Stimulated activated CD4-positive, alpha-beta T cell treated with anti-CD3 and anti-CD28 coated beads, Interleukin-4, amount 100 ng/mL, for 4 hours (primary cell): Measurements from ENCODE around the gene FNDC3A.
"Not testable (repeated sequence)": the region's sequence is repeated elsewhere in the genome, so short reads cannot be mapped to it uniquely, and the experiment has no call there.

ENCODE experiments used
- DNase-seq, 2 experiments: peaks; one replicate each; pipeline ENCODE4 v3.0.0-alpha.2; 2020

Gene FNDC3A

DNA sequence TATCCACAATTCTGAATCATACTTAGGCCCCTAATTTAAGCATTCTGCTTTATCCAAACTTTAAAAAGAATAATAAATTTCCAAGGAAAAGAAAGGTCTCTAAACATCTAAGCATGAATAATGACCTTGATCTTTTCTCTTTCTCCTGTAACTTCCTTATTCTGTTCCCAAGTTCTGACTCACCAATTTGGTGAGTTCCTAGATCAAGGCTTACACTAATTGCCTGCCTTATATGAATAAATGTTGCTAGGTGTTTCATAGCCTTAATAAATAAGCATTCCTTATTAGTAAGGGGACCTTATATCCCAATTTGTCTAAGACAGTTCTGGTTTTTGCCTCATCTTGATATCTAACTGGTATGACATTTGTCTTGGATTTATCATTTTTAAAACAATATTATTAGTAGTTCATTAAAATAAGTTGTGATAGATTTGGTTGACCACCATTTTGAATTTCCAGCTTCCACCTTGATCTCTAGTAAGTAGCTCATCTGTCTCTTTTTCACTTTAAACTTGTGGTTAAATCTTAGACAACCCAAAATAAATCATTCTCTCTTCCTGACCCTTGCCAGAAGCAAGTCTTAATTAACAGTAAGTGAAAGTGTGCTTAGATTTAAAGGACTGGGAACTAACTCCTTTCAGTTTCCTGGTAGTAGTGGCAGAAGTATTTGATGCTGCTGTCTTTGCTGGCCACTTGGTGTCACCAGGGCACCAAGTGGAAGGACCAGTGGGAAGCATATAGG, 123.2 kb downstream of the FNDC3A start:
- DNase-seq = no peak

DNA sequence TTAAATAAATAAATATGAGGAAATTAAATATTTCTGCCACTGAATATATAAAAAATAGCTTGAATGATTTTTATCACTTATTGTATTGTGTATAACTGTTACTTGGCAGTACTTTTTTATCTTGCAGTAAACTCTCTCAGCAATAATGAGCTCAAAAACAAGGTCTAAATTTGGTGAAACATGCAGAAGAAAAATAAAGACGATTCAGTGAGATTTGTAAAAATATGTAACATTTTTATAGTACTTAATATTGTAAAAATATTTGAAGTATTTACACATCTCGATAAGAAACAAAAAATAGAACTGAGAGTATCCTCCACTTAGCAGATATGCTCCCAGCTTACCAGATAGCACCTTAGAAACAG, 123.8 kb downstream of the FNDC3A start:
- no peak for DNase-seq

DNA sequence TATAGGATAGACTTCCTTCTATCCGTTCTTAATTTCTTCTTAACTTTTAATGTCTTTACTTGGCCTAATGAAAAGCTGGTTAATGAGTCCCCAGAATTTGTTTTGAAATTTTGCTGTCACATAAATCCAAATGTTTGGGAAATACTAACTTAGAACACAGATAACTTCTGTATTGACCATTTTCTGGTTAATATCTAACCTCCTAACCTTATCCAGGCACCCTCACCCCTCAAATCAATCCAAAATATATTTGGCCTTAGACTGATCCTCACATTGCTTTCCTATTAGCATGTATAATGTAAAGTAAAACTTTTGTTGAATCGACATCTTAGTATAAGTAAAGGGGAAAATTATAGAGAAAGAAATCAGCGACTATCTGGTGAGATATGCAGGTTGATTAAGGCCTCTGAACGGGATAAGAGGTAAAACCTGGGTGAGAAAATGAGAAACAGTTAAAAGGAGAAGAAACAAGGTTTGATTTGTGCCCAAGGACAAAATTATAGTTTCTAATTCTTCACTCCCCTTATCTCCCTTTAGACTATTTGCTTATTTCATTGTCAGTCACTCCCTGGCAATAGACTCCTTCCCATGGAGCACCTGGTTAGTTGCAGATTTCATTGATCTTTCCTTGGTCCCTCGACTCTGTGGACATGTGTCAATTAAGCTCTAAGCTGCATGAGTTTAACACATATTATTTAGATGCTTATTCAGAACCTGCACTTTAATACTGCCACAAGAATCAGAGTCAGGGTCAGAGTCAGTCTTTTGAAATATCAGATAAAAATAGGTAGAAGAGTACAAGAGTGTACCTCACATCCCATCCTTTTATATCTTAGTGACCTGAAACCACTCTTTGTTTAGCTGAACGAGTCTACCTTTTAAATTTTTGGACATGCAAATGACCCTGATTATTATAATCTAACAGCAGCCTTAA, 125.2 kb downstream of the FNDC3A start:
- no peak for DNase-seq

DNA sequence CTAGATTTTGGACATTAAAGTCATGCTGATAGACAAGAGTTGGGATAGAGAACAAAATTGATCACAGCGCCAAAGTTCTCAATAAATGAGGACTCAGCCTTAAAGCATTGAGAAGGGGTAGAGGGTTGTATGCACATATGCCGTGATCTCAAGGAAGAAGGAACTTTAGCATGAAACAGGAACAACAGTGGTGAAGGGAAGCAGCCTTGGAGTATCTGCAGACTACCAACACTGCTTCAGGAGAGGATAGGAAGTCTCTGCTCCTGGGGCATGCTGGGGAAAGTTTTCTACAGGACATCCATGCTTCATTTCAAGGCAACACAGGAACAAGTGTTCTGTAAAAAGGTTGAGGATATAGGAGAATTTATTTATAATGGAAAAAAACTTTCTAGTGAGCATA, 132.5 kb downstream of the FNDC3A start:
- DNase-seq = no peak

DNA sequence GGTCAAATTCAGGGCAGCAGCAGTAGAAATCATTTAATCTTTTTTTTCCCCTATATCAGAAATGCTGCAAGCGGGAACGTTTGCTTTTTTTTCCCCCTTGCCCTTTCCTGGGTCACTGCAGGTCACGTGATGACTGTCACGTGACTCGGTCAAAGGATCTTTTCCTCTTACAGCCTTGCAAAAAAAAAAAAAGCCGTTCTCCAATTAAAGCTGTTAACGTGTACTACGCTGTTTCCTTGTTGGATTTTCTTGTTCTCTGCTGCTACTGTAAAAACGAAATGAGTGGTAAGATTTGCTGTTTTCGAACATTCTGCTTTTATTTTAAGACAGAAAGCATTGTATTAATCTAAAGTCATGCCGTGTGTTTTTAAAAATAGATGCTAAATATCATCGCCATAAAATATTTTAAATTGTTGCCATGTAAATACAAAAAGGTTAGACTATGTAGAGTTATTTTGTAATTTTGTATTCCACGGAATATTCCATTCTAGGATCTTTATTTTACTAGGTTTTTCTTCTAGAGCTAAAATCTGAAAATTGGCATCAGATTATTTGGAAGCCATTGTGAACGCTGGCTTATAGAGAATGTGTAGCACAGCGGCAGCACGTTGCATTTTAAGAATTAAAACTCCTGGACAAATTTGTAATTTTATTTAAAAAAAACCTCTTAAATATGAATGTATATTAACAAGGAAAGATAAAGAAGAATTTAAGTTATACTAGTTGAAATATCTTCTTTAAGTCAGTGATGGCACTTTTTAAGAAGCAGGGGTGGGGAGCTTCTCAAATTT, 134.6 kb downstream of the FNDC3A start:
- peak; percentile 59 to 66 for DNase-seq

DNA sequence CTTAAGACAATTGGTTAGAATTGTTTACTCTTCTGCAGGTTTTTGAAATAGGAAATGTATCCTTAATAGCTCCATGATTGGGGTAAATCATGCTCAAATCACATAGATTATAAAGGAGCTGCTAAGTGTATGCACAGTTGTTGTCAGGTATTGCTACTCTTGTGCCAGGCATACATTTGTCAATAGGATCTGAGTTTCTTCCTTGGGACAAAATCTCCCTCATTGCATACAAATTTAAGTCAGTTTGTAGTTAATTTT, 135.1 kb downstream of the FNDC3A start:
- no peak for DNase-seq

DNA sequence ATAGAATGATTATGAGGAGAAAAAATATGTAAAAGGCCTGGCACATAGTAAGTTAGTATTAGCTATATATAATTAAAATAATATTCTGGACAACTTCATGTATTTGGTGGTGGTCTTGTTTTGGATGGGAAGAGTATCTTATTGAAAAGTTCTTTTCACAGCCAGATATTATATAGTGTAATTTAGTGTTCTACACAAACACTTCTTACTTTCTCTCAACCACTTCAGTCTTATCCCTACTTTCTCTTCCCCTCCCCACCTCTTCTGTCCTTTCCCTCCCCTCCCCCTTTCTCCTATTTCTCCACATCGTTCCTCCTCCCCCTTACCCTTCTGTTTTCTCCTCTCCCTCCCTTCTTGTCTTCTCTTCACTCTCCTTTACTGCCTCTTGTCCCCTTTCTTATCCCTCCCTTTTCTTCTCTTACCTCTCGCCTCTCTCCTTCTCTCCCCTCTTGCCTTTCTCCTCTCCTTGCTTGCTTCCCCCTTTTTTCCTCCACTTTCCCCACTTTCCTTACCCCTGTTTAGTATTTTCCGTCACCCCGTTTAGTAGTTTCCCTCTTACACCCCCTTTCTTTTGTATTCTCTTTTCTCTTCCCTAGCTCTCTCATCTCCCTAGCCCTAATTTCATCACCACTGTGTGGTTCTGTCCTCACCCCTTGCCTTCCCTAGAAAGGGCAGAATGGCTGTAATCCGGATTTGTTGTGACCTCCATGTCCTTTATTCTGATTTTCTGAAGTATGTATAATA, 137.2 kb downstream of the FNDC3A start:
- DNase-seq = no peak

DNA sequence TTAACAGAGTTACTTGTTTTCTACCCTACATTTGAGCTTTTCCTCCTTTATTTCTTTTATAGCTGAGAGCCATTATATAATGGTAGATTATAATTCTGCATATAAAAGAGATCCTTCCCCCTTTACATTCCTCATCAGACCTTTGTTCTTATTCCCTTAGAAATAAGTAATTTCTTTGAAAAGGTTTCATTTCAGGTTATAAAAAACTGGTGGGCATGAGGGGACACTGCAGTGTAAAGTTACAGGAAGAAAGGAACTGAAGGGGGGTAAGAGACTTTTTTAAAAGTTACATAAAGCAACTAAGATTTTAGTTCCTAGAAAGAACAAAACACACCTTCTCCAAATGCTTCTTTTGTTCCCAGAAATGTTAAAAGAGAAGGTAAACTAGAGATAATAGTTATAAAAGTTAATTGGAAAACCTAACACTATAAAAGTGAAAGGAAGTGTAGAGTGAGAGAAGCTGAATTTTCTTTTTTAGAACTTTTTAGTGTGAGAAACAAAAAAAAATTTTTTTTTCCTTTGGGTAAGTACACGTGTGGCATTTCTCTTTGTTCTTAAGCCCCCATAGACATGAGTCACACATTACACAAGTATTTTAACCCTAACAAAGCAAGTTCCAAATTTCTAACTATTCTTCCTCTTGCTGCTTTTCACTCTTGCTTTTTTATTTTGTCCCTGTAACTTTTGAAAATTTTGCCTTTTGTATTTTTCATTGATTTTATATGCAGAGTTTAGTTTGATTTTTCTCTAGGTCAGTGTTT, 138.0 kb downstream of the FNDC3A start:
- no peak for DNase-seq

DNA sequence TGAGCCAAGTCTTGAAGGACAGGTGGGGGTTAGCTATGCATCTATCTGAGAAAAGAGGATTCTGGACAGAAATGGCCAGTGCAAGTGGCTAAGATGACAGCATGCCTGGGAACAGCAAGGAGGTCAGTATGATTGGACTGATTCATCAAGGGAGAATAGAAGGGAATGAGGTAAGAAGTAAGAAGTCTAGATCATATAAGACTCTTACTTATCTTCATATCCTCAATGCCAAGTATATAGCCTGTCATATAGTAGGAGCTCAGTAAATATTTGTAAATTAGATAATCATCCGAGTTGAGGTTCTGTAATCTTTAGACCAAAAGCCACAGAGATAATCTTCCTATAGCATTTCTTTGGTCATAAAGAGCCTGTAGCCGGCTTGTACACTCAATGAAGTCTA, 141.2 kb downstream of the FNDC3A start:
- DNase-seq = no peak

DNA sequence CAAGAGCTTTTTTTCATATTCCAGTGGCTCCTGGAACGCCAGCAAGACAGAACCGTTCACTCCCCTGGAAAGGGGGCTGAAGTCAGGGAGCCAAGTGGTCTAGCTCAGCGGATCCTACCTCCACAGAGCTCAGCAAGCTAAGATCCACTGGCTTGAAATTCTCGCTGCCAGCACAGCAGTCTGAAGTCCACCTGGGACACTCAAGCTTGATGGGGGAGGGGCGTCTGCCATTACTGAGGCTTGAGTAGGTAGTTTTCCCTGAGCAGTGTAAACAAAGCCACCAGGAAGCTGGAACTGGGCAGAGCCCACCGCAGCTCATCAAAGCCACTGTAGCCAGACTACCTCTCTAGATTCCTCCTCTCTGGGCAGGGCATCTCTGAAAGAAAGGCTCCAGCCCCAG, 142.7 kb downstream of the FNDC3A start:
- not testable (repeated sequence) for DNase-seq

DNA sequence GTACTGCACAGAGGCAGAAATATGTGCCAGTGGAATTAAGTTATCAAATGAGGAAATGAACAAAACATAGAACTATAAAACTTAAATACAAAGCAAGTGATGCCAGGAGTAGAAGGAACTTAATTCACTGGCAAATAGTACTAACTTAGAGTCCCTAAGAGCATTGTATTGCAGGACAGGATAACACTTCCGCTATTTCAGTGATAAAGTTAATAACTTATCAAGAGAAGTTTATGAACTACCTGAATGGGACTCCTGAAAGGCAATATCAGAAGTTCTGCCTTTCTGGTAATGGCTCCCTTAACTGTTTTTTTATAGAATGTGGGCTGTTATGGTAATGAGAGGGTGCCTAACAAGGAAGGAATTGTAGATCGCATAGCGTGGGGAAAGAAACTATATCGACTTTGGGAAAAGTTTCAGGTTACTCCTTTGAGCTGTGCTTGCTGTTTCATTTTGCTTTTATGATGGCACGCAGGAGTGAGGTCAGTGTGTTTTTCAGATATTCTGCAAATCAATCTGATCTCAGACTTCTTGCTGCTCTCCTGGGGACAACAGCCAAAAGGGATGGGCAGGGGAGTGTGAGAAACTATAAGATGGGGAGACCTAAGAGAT, 149.1 kb downstream of the FNDC3A start:
- no peak for DNase-seq

DNA sequence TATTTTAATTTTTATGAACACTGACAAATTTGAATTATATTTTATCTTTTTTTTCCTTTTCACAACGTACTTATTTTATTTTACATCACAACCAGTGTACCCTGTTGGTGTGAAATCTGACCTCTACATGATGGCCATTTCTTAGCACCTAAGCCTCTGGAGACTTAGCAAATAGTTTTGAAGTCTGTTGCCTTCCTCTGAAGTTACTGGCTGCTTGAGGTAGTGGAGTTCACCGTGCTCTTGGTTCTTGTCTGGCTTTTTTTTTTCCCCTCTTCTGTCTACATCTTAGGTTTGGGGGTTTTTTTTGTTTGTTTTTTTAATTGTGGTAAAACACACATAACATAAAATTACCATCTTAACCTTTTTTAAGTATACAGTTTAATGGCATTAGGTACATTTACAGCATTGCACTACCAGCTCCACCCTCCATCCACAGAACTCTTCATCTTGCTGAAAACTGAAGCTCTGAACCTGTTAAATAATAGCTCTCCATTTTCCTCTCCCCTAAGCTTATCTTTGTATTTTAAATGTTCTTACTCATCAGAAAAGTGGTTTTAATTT, 150.3 kb downstream of the FNDC3A start:
- DNase-seq = no peak

DNA sequence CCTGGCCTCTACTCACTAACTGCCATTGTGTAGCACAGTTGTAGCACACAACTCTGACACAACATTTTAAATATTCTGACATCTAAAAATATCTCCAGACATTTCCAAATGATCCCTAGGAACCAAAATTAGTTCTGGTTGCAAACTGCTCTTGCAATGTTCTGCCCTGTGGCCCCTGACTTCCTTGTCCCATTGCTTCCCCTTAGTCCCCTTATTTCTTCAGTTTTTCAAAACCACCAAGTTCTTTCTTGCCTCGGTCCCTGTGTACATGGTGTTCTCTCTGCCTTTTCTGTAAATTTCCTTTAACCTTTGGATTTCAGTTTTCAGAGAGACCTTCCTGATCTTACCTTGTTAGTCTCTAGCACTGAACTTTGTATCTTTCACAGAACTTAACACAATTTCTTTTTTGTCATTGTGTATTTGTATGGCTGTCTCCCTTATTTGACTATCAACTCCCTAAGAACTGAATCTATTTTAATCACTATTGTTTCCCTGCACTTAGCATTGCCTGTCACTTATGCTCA, 156.8 kb downstream of the FNDC3A start:
- DNase-seq = no peak

DNA sequence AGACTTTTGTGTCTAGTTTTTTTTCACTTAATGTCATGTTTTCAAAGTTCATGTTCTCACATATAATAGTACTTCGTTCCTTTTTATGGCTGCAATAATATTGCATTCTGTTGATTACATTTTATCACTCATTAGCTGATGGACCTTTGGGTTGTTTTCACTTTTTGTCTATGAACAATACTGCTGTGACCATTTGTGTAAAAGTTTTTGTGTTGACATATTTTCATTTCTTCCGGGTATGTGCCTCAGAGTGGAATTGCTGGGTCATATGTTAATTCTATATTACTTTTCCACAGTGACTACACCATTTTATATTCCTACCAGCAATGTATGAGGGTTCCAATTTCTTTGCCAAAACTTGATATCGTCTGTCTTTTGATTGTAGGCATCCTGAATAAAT, 158.6 kb downstream of the FNDC3A start:
- no peak for DNase-seq

DNA sequence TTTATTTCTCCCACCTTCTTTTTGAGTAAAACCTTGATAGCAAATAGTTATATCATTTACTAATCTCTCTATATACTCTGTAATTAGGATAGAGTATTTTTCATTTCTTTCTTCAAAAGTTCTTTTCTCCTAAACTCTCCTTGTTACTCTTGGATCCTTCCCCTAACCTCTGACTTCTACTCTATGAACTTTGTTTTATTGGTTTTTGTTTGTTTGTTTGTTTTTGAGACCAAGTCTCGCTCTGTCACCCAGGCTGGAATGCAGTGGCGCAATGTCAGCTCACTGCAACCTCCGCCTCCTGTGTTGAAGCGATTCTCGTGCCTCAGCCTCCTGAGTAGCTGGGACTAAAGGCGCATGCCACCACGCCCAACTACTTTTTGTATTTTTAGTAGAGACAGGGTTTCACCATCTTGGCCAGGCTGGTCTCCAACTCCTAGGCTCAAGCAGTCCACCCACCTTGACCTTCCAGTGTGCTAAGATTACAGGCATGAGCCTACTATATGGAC, 161.5 kb downstream of the FNDC3A start:
- DNase-seq = not testable (repeated sequence)

DNA sequence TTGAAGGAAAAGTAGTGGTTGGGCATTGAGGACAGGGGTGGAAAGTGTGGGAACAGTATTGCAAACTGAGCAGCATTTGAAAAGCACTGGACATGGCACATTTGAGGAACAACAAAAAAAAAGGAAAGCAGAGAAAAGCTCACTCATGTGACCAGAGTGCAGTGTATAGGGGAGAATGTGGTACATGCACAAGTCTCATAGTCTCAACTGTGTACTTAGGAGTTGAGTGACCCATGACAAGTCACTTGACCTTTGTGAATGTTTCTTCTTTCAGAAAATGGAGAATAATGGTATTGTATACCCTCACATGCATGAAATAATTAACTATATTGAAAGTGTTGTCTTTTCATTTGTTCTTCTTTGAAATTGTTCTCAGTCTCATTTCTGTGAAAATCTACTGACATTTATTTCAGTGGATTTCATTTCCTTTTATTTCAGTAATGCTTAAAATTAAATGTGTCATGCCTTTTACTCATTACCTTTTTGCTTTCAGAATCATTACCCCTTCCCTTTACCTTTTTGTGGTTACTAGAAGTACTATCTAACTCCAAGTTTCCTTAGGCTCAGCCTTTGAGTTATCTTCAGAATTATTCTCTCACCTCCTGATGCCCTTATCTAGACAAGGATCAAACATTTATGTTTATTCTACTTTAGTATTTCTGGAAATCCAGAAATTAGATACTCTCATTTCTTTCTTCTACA, 165.3 kb downstream of the FNDC3A start:
- no peak for DNase-seq

DNA sequence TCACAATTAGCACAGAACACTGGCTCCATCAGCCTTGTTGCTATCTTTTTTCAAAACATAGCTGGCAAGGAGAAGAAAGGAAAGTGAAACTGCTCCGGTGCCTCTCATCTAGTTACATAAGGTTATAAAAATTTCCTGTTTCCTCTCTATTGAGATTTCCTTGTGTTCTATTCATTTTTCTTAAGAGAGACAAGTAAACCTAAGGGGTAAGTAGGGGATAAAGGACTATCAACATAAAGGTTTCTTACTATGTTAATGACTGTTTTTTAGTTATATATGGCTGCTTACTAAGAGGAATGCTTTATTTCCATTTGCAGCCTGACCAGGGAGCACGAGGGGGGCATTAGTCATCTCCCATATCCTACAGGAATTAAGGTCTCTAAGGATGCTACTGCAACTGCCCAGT, 171.2 kb downstream of the FNDC3A start:
- DNase-seq = no peak

DNA sequence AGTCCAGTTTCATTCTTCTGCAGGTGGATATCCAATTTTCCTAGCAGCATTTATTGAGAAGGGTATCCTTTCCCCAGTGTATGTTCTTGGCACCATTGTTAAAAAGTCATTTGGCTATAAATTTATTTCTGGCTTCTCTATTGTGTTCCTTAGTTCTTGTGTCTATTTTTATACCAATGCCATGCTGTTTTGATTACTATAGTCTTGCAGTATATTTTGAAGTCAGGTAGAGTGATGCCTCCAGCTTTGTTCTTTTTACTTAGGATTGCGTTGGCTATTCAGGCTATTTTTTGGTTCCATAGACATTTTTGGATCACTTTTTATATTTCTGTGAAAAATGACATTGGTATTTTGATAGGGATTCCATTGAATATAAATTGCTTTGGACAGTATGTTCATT, 172.7 kb downstream of the FNDC3A start:
- no peak for DNase-seq

DNA sequence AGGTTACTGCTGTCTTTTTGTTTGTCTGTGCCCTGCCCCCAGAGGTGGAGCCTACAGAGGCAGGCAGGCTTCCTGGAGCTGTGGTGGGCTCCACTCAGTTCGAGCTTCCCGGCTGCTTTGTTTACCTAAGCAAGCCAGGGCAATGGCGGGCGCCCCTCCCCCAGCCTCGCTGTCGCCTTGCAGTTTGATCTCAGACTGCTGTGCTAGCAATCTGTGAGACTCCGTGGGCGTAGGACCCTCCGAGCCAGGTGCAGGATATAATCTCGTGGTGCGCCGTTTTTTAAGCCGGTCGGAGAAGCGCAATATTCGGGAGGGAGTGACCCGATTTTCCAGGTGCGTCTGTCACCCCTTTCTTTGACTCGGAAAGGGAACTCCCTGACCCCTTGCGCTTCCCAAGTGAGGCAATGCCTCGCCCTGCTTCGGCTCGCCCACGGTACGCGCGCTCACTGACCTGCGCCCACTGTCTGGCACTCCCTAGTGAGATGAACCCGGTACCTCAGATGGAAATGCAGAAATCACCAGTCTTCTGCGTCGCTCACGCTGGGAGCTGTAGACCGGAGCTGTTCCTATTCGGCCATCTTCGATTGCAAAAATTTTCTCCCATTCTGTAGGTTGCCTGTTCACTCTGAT, 182.4 kb downstream of the FNDC3A start:
- DNase-seq = not testable (repeated sequence)

DNA sequence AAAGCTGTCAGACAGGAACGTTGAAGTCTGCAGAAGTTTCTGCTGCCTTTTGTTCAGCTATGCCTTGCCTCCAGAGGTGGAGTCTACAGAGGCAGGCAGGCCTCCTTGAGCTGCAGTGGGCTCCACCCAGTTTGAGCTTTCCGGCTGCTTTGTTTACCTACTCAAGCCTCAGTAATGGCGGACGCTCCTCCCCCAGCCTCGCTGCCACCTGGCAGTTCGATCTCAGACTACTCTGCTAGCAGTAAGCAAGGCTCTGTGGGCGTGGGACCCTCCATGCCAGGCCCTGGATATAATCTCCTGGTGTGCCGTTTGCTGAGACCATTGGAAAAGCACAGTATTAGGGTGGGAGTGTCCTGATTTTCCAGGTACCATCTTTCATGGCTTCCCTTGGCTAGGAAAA, 187.4 kb downstream of the FNDC3A start:
- DNase-seq = not testable (repeated sequence)
